ENCODE measurements around the gene TEX2. TPM values are rescaled to one million over a fixed set of nuclear protein-coding genes. Genes with fewer than 3 reads are reported as not detected.
A peak's percentile ranks its signal among the peaks of the same experiment; 100 is the strongest.

Gene TEX2
- total RNA-seq, 1 donor from 2014 or later = 41.3 TPM

- TF ChIP-seq CTCF (IDR thresholded peaks at IDR 0.05) = no peak
- DNase-seq (no peak), ATAC-seq (no peak)
- H3K36me3 ChIP-seq = no peaks in the 10 kb centered on the region
- no peaks in the 10 kb centered on the region for H3K27me3 ChIP-seq (ENCODE audit: low read depth)
- no peak overlapping the region for H3K27ac ChIP-seq
- H3K4me3 ChIP-seq = no peak overlapping the region
- intact Hi-C loops (cut with DNase I) = loop anchor here (10.0 kb wide), 1 partner anchor 114 kb away; the partner anchor contains the start of gene ICAM2
- no peaks in the 10 kb centered on the region for H3K9me3 ChIP-seq
- no peaks in the 10 kb centered on the region for H3K4me1 ChIP-seq
Observed at GRCh38 chr17:64138441-64138840, 124.6 kb downstream of the TEX2 start.

DNA sequence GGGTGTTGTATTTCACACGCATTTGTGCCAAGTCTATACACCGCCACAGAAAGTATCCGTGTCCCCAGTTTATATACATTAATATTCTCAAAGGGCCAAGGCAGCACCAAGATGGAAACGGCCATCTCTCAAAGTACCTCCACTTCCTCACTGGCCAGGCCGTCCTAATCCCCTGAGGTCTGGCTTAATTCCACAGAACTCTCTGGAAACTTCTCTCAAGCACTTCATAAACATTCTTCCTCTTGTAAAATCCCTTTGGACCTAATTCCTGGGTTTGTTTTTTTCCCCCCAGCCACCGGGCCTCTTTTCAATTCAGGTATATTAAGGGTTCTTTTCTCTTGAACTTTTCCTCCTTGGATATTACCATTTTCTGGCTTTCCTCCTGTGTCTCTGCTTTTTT, 128.1 kb downstream of the TEX2 start:
- no peak for TF ChIP-seq CTCF (IDR thresholded peaks at IDR 0.05)
- no peak for DNase-seq
- Histone ChIP-seq H3K27me3 (ENCODE audit: low read depth) (no peaks in the 10 kb centered on the region), H3K27ac (no peak overlapping the region), H3K4me1 (peaks cover 12% of the 10 kb centered on the region), H3K4me3 (no peak overlapping the region), H3K36me3 (no peaks in the 10 kb centered on the region), H3K9me3 (no peaks in the 10 kb centered on the region)
- ATAC-seq = no peak
- intact Hi-C loops (cut with DNase I) = loop anchor here (10.0 kb wide), 1 partner anchor 110 kb away; the partner anchor contains the start of gene ICAM2

DNA sequence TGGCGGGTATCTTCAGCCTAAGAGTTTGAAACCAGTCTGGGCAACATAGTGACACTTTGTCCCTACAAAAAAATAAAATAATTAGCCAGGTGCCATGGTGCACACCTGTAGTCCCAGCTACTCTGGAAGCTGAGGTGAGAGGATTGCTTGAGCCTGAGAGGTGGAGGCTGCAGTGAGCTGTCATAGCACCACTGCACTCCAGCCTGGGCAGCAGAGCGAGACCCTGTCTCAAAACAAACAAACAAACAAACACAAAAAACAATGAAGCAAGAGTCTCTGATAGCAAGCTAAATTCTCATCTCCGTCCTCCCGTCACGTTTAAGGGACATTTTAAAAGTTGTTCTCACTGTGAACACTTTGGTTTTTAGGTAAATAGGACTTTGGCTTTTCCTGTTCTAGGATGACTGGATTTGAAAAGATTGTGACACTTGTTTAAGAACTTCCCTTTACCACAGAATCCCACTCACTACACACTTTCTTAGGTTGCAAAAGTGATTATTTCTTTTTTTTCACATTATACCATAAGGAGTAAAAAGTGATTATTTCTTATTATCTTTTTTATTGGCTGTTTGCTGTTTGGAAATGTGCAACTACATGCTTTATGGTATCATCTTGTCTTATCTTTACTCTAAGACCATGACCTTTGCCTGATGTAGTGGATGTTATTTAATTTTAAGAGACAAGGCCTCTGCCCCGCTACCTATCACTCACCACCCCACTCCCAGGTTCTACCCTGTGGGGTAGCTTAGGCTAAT, 128.7 kb downstream of the TEX2 start:
- DNase-seq (no peak), ATAC-seq (no peak)
- Histone ChIP-seq H3K9me3 (no peaks in the 10 kb centered on the region), H3K27ac (no peak overlapping the region), H3K4me3 (no peak overlapping the region), H3K27me3 (ENCODE audit: low read depth) (no peaks in the 10 kb centered on the region), H3K36me3 (no peaks in the 10 kb centered on the region), H3K4me1 (peaks cover 12% of the 10 kb centered on the region)
- no peak for TF ChIP-seq CTCF (IDR thresholded peaks at IDR 0.05)
- intact Hi-C loops (cut with DNase I) = loop anchor here (10.0 kb wide), 1 partner anchor 110 kb away; the partner anchor contains the start of gene ICAM2

- no peak for ATAC-seq
- intact Hi-C loops (cut with DNase I) = loop anchor here (10.0 kb wide), 1 partner anchor 109 kb away; the partner anchor contains the start of gene ICAM2
- no peak overlapping the region for H3K4me3 ChIP-seq
- no peaks in the 10 kb centered on the region for H3K9me3 ChIP-seq
- peaks cover 12% of the 10 kb centered on the region for H3K4me1 ChIP-seq
- peak; percentile 71 for TF ChIP-seq CTCF (IDR thresholded peaks at IDR 0.05)
- H3K27ac ChIP-seq = no peak overlapping the region
- H3K27me3 ChIP-seq (ENCODE audit: low read depth) = no peaks in the 10 kb centered on the region
- H3K36me3 ChIP-seq = no peaks in the 10 kb centered on the region
- DNase-seq = no peak
Observed at GRCh38 chr17:64133546-64134215, 129.4 kb downstream of the TEX2 start.

GRCh38 chr17:64131606-64132270, 131.3 kb downstream of the TEX2 start:
- H3K36me3 ChIP-seq = no peaks in the 10 kb centered on the region
- no peaks in the 10 kb centered on the region for H3K27me3 ChIP-seq (ENCODE audit: low read depth)
- DNase-seq = no peak
- H3K4me3 ChIP-seq = no peak overlapping the region
- intact Hi-C loops (cut with DNase I) = loop anchor here (10.0 kb wide), 1 partner anchor 107 kb away; the partner anchor contains the start of gene ICAM2
- H3K27ac ChIP-seq = no peak overlapping the region
- H3K4me1 ChIP-seq = peaks cover 32% of the 10 kb centered on the region
- TF ChIP-seq CTCF (IDR thresholded peaks at IDR 0.05) = no peak
- no peaks in the 10 kb centered on the region for H3K9me3 ChIP-seq
- ATAC-seq = no peak

All from lower lobe of right lung (tissue), 2 donors.